Activated CD4-positive, alpha-beta memory T cell treated with anti-CD3 and anti-CD28 coated beads for 36 hours (primary cell): ENCODE data around the gene SEL1L2. TPM values are rescaled to one million over a fixed set of nuclear protein-coding genes. Genes with fewer than 3 reads are reported as not detected.

Experiments used
- CTCF ChIA-PET: fragments of 350-600 bp; sonication (Branson Sonifier 250); formaldehyde crosslinking; loops from one replicate; lab custom pipeline; 2021; ENCODE audit warnings: antibody characterized with exemption, inconsistent platforms; lab: Charles Lee
- POLR2A ChIA-PET: fragments of 350-600 bp; sonication (Branson Sonifier 250); formaldehyde crosslinking; loops from one replicate; lab custom pipeline; 2021; ENCODE audit warnings: antibody characterized with exemption; lab: Charles Lee
- DNase-seq: peaks from one replicate; pipeline ENCODE4 v3.0.0-alpha.2; 2020
- H3K27ac Mint-ChIP-seq: one replicate; pipeline ENCODE4 v1.8.0; 2021; ENCODE audit warnings: mixed read lengths
- H3K27me3 Mint-ChIP-seq: one replicate; pipeline ENCODE4 v1.8.0; 2021; ENCODE audit warnings: mixed read lengths
- H3K36me3 Mint-ChIP-seq: one replicate; pipeline ENCODE4 v1.8.0; 2021; ENCODE audit warnings: mixed read lengths
- H3K4me1 Mint-ChIP-seq: one replicate; pipeline ENCODE4 v1.8.0; 2021; ENCODE audit warnings: low read depth, mixed read lengths
- H3K4me3 Mint-ChIP-seq: one replicate; pipeline ENCODE4 v1.8.0; 2021; ENCODE audit warnings: mild to moderate bottlenecking, mixed read lengths
- H3K9me3 Mint-ChIP-seq: one replicate; pipeline ENCODE4 v1.8.0; 2021; ENCODE audit warnings: mixed read lengths
- intact Hi-C: fragments of 100-400 bp; cut with micrococcal nuclease; formaldehyde crosslinking; loops from one replicate; pipeline ENCODE4 v1.15.1; 2023
- total RNA-seq, 2 experiments: library from RNA; stranded (reverse); gene quantifications; one replicate each; pipeline ENCODE4 v1.2.3, GENCODE V29; 2021

Gene SEL1L2
- total RNA-seq, 2 experiments from 2014 or later: not detected

GRCh38 chr20:13825465-13825864, 164.9 kb downstream of the SEL1L2 start:
- Mint-ChIP-seq H3K27ac (no peak overlapping the region), H3K36me3 (peaks cover 4% of the 10 kb centered on the region), H3K9me3 (no peaks in the 10 kb centered on the region), H3K4me3 (no peak overlapping the region), H3K4me1 (no peaks in the 10 kb centered on the region), H3K27me3 (peaks cover 6% of the 10 kb centered on the region)
- intact Hi-C loops: no loop called here
- DNase-seq: no peak
- ChIA-PET POLR2A (interaction anchor here (0.8 kb wide), 1 partner anchor 45 kb away, joined by 3 read pairs; no protein-coding TSS in a partner anchor), CTCF (interaction anchor here (0.7 to 1.0 kb wide), 2 partner anchors 9 to 229 kb away, joined by 3 read pairs; no protein-coding TSS in a partner anchor)

DNA sequence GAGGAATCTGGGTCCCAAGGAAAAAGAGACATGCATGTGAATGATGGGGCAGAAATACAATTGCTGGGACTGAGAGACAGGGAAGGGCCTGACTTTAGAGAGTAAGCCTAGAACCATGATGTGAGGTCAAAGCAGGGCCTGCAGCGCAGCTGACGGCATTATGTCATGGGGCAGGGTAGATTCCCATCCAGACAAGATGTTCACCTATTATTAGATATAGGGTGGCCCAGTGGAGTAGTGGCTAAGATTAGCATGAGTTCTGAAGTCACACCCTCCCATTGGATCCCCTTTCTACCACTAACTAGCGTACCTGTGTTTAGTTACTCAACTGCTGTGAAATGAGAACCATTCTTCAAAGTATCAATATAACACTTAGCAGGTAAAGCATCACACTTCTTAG, 166.0 kb downstream of the SEL1L2 start:
- ChIA-PET POLR2A (no interaction called here), CTCF (interaction anchor here (0.9 kb wide), 1 partner anchor 36 kb away, joined by 4 read pairs; no protein-coding TSS in a partner anchor)
- intact Hi-C loops: no loop called here
- peaks cover 3% of the 10 kb centered on the region for H3K27me3 Mint-ChIP-seq
- H3K27ac Mint-ChIP-seq: no peak overlapping the region
- no peaks in the 10 kb centered on the region for H3K9me3 Mint-ChIP-seq
- no peak for DNase-seq
- H3K36me3 Mint-ChIP-seq: peaks cover 4% of the 10 kb centered on the region
- no peak overlapping the region for H3K4me3 Mint-ChIP-seq
- no peaks in the 10 kb centered on the region for H3K4me1 Mint-ChIP-seq

DNA sequence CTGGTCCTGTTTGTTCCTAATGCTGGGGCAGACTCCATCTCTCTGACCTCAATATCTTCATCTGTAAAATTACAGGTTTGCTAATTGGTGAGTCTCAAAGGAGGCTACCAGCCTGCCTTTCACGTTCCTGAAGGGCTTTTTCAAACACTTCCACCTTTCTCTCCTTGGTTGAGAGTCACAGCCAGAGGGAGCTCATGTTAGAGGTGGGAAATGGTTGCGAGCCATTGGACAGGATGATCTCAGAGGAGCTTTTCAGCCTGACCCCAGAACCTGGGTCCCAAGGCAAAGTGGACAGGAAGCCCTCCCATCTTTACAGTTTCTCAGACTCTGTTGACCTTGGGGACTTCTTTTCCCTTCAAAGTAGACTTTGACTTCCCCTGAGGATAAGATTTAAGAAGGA, 168.0 kb downstream of the SEL1L2 start:
- Mint-ChIP-seq H3K4me3 (no peak overlapping the region), H3K27me3 (peaks cover 3% of the 10 kb centered on the region), H3K4me1 (peaks cover 6% of the 10 kb centered on the region), H3K27ac (no peak overlapping the region), H3K36me3 (peaks cover 14% of the 10 kb centered on the region), H3K9me3 (no peaks in the 10 kb centered on the region)
- ChIA-PET CTCF (no interaction called here), POLR2A (no interaction called here)
- DNase-seq: no peak
- intact Hi-C loops: no loop called here

DNA sequence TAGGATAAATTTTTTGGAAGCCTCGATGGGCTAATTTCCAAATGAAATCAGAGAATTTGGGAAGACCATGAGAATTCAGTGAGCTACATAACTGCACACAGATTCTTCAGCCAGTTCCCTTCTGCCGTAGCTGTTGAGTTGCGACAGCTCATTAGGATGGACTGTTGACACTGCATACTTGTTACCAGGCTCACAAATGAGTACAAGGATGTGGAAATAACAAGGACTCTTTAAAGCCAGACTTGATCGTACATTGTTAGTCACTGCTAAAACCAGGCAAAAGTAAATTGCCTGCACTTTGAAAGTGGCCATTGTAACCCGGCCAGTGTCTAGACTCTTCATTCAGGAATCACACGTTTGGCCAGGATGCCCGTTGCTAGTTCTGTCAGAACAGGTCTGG, 168.5 kb downstream of the SEL1L2 start:
- no peak overlapping the region for H3K27ac Mint-ChIP-seq
- H3K9me3 Mint-ChIP-seq: no peaks in the 10 kb centered on the region
- H3K4me1 Mint-ChIP-seq: peaks cover 8% of the 10 kb centered on the region
- H3K36me3 Mint-ChIP-seq: peaks cover 15% of the 10 kb centered on the region
- ChIA-PET CTCF (no interaction called here), POLR2A (no interaction called here)
- H3K4me3 Mint-ChIP-seq: no peak overlapping the region
- intact Hi-C loops: no loop called here
- peaks cover 3% of the 10 kb centered on the region for H3K27me3 Mint-ChIP-seq
- DNase-seq: no peak

DNA sequence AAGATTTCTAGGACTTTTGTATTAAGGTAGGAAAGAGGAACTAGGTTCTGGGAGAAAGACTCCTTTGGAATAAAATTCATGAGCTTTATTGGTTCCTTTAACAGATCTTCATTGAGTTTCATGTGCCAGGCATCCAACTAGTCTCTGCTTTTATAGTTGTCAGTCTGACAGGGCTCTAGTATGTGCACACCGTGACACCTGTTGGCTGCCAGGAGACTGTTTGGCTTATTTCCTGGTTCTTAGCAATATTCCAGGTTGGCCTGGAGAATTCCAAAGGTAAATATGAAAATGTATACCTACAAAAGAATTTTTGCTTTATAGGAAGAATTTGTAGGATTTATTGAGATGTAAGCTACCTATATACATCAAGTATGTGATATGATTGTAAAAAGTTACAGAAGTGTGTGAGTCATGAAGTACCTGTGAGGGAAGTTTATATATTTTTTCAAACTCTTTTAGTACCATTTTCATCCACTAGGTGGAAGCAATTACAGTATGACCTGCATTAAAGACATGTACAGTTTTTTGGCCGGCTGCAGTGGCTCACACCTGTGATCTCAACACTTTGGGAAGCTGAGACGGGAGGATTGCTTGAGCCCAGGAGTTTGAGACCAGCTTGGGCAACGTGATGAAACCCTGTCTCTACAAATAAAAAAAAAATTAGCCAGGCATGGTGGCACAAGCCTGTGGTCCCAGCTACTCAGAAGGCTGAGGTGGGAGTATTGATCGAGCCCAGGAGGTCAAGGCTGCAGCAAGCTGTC, 170.3 kb downstream of the SEL1L2 start:
- Mint-ChIP-seq H3K36me3 (peaks cover 21% of the 10 kb centered on the region), H3K27ac (no peak overlapping the region), H3K4me3 (no peak overlapping the region), H3K4me1 (peaks cover 18% of the 10 kb centered on the region), H3K27me3 (no peaks in the 10 kb centered on the region), H3K9me3 (no peaks in the 10 kb centered on the region)
- ChIA-PET POLR2A (no interaction called here), CTCF (interaction anchor here (0.6 to 2.9 kb wide), 20 partner anchors 13 to 570 kb away, joined by 3 to 10 read pairs (median 4); partner anchors contain the start of genes ESF1 and NDUFAF5)
- intact Hi-C loops: loop anchor here (1.0 kb wide), 1 partner anchor 235 kb away; no protein-coding TSS in a partner anchor
- DNase-seq: peak; percentile 11

DNA sequence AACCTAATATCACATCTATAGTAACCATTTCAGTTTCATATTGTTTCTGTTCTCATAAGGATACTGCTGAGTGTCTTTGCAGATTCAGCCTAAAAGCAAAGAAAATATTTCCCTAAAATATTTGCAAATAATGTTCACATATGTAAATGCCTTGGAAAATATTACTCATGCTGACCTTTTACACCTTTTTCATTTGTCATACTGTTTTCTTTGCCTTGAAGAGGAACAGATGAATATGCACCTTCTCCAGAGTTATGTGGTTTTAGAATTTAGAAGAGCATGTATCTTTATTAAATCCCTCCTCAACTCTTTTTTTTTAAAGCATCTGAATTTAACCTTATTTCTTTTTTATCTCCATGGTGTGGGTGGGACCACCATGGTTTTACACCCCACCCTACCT, 173.1 kb downstream of the SEL1L2 start:
- Mint-ChIP-seq H3K9me3 (no peaks in the 10 kb centered on the region), H3K36me3 (peaks cover 31% of the 10 kb centered on the region), H3K27me3 (no peaks in the 10 kb centered on the region), H3K27ac (peak overlapping the region; percentile 75), H3K4me1 (peaks cover 21% of the 10 kb centered on the region), H3K4me3 (no peak overlapping the region)
- intact Hi-C loops: loop anchor here (2.0 kb wide), 1 partner anchor 33 kb away; the partner anchor contains the start of genes ESF1 and NDUFAF5
- POLR2A ChIA-PET: no interaction called here
- CTCF ChIA-PET: interaction anchor here (0.9 kb wide), 1 partner anchor 237 kb away, joined by 3 read pairs; no protein-coding TSS in a partner anchor
- no peak for DNase-seq

DNA sequence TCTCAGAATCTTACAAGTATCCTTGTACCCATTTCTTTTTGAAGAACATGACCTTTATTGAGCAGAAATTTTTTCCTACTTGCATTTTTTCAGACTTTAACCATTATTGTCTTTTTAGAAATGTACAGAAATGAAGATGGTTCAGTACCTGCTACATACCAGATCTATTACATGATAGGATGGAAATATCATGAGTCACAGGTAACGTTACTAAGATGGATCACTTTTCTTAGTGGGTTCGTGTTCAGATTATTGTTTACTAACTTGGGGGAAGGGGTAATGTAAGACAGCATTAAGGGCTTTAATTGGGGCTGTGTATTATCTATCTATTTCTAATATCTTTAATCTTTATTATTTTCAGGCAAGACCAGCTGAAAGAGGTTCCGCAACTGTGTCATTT, 173.7 kb downstream of the SEL1L2 start:
- peaks cover 34% of the 10 kb centered on the region for H3K36me3 Mint-ChIP-seq
- intact Hi-C loops: loop anchor here (2.0 kb wide), 1 partner anchor 32 kb away; the partner anchor contains the start of genes ESF1 and NDUFAF5
- no peak overlapping the region for H3K4me3 Mint-ChIP-seq

DNA sequence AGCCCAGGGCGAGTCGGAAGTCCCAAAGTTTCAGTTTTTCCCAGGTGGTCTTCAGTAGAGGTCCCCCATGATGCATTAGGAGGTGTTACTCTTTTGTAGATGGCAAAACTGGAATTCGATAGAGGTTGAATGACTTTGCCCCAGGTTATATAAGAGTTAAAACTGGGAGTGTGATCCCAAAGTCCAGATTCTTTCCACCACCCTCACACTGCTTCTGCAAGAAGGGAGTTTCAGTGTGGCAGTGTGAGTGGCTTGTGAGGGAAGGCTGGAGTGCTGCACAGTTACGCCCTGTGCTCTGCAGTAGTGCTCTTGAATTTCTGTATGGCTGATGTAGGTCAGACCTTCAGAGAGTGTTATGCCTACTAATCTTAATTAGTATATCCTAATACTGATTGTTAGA, 175.7 kb downstream of the SEL1L2 start:
- H3K9me3 Mint-ChIP-seq: no peaks in the 10 kb centered on the region
- no peak overlapping the region for H3K27ac Mint-ChIP-seq
- peaks cover 24% of the 10 kb centered on the region for H3K4me1 Mint-ChIP-seq
- H3K27me3 Mint-ChIP-seq: no peaks in the 10 kb centered on the region
- no peak for DNase-seq
- peaks cover 30% of the 10 kb centered on the region for H3K36me3 Mint-ChIP-seq
- no peak overlapping the region for H3K4me3 Mint-ChIP-seq
- intact Hi-C loops: no loop called here
- ChIA-PET POLR2A (no interaction called here), CTCF (no interaction called here)

More for the DNA sequence above, 173.7 kb downstream of the SEL1L2 start:
- H3K27ac Mint-ChIP-seq: peak overlapping the region; percentile 72
- peaks cover 24% of the 10 kb centered on the region for H3K4me1 Mint-ChIP-seq
- DNase-seq: no peak
- H3K9me3 Mint-ChIP-seq: no peaks in the 10 kb centered on the region
- ChIA-PET POLR2A (no interaction called here), CTCF (no interaction called here)
- no peaks in the 10 kb centered on the region for H3K27me3 Mint-ChIP-seq

DNA sequence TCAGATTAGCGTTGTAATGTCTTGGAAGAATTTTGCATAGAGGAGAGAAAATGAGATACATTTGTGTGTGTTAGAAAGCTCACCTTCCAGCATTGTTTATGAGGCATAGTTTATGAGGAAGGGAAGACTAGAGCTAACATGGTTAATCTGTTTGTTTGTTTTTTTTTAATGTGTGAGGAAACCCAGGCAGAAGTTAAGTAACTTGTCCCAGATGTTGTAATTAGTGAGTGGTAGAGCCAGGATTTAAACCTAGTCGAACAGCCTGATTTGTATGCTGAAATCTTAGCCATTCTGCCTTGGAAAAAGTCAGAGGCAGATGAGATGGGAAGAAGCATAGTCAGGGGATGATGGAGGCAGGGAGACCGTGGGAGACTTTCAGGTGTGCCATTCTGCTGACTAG, 176.5 kb downstream of the SEL1L2 start:
- H3K9me3 Mint-ChIP-seq: no peaks in the 10 kb centered on the region
- CTCF ChIA-PET: no interaction called here
- DNase-seq: no peak
- POLR2A ChIA-PET: no interaction called here
- no peak overlapping the region for H3K4me3 Mint-ChIP-seq
- intact Hi-C loops: no loop called here
- H3K27me3 Mint-ChIP-seq: no peaks in the 10 kb centered on the region
- H3K27ac Mint-ChIP-seq: peak overlapping the region; percentile 11
- H3K36me3 Mint-ChIP-seq: peaks cover 30% of the 10 kb centered on the region
- H3K4me1 Mint-ChIP-seq: peaks cover 24% of the 10 kb centered on the region

- Mint-ChIP-seq H3K27ac (no peak overlapping the region), H3K27me3 (no peaks in the 10 kb centered on the region), H3K9me3 (no peaks in the 10 kb centered on the region), H3K4me3 (no peak overlapping the region), H3K4me1 (peaks cover 6% of the 10 kb centered on the region), H3K36me3 (peaks cover 15% of the 10 kb centered on the region)
- intact Hi-C loops: no loop called here
- CTCF ChIA-PET: no interaction called here
- POLR2A ChIA-PET: no interaction called here
- no peak for DNase-seq
These were observed 180.0 kb downstream of the SEL1L2 start for GRCh38 chr20:13810446-13810845.

- no peak overlapping the region for H3K27ac Mint-ChIP-seq
- POLR2A ChIA-PET: no interaction called here
- no peak for DNase-seq
- peaks cover 6% of the 10 kb centered on the region for H3K4me1 Mint-ChIP-seq
- H3K4me3 Mint-ChIP-seq: no peak overlapping the region
- CTCF ChIA-PET: no interaction called here
- H3K36me3 Mint-ChIP-seq: peaks cover 16% of the 10 kb centered on the region
- H3K9me3 Mint-ChIP-seq: no peaks in the 10 kb centered on the region
- intact Hi-C loops: no loop called here
- no peaks in the 10 kb centered on the region for H3K27me3 Mint-ChIP-seq
These were observed 180.6 kb downstream of the SEL1L2 start for GRCh38 chr20:13809855-13810254.

DNA sequence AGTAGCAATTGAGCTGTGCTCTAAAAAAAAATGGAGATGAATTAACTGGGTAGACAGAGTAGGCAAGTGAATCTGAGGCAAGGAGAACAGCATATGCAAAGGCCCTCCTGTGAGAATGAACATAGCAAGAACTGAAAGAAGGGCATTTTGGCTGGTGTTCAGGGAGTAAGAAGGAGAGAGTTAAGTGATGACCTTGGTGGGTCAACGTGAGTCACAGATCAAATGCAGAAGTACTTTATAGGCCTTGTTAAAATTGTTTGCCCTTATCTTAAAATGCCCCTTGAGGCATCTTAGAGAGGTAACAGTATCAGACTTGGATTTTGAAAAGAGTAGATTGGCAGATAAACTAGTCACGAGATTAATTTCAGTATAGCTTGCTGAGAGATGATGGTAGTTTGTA, 181.0 kb downstream of the SEL1L2 start:
- Mint-ChIP-seq H3K9me3 (no peaks in the 10 kb centered on the region), H3K36me3 (peaks cover 16% of the 10 kb centered on the region), H3K27ac (no peak overlapping the region), H3K4me1 (peaks cover 6% of the 10 kb centered on the region), H3K4me3 (no peak overlapping the region), H3K27me3 (no peaks in the 10 kb centered on the region)
- POLR2A ChIA-PET: no interaction called here
- intact Hi-C loops: no loop called here
- CTCF ChIA-PET: interaction anchor here (0.9 kb wide), 2 partner anchors 9 to 10 kb away, joined by 3 read pairs; no protein-coding TSS in a partner anchor
- DNase-seq: no peak
